ENCODE data around the gene HACL1. TPM values are rescaled to one million over a fixed set of nuclear protein-coding genes. Genes with fewer than 3 reads are reported as not detected.

HACL1 gene
- total RNA-seq, 1 donor from 2014 or later, result 28.4 TPM

- intact Hi-C loops (cut with micrococcal nuclease), result no loop called here
- Mint-ChIP-seq H3K27ac (no peak overlapping the region), H3K4me3 (no peak overlapping the region), H3K27me3 (no peaks in the 10 kb centered on the region), H3K36me3 (ENCODE audit: low read depth) (peaks cover 53% of the 10 kb centered on the region), H3K4me1 (peaks cover 8% of the 10 kb centered on the region), H3K9me3 (no peaks in the 10 kb centered on the region)
- POLR2A ChIA-PET, result interaction anchor here (0.5 kb wide), 1 partner anchor 180 kb away, joined by 5 read pairs; no protein-coding TSS in a partner anchor
- no peak for DNase-seq
- no peak for TF ChIP-seq CTCF (IDR thresholded peaks at IDR 0.05)
- ATAC-seq (ENCODE audit: low read depth), result no peak
- CTCF ChIA-PET, result no interaction called here
These were observed 22.3 kb downstream of the HACL1 start for GRCh38 chr3:15579051-15579450.

GRCh38 chr3:15578289-15578867, 23.0 kb downstream of the HACL1 start:
- Mint-ChIP-seq H3K27ac (no peak overlapping the region), H3K9me3 (no peaks in the 10 kb centered on the region), H3K4me1 (peaks cover 8% of the 10 kb centered on the region), H3K36me3 (ENCODE audit: low read depth) (peaks cover 58% of the 10 kb centered on the region), H3K27me3 (no peaks in the 10 kb centered on the region), H3K4me3 (no peak overlapping the region)
- DNase-seq (no peak), ATAC-seq (ENCODE audit: low read depth) (no peak)
- intact Hi-C loops (cut with micrococcal nuclease), result no loop called here
- TF ChIP-seq CTCF (IDR thresholded peaks at IDR 0.05), result no peak
- CTCF ChIA-PET, result no interaction called here
- POLR2A ChIA-PET, result interaction anchor here (0.5 kb wide), 1 partner anchor 179 kb away, joined by 5 read pairs; no protein-coding TSS in a partner anchor

GRCh38 chr3:15576475-15576874, 24.9 kb downstream of the HACL1 start:
- H3K27me3 Mint-ChIP-seq, result no peaks in the 10 kb centered on the region
- no peak for DNase-seq
- H3K4me1 Mint-ChIP-seq, result peaks cover 8% of the 10 kb centered on the region
- TF ChIP-seq CTCF (IDR thresholded peaks at IDR 0.05), result no peak
- H3K27ac Mint-ChIP-seq, result no peak overlapping the region
- ChIA-PET CTCF (no interaction called here), POLR2A (no interaction called here)
- no peaks in the 10 kb centered on the region for H3K9me3 Mint-ChIP-seq
- no peak overlapping the region for H3K4me3 Mint-ChIP-seq
- no peak for ATAC-seq (ENCODE audit: low read depth)
- intact Hi-C loops (cut with micrococcal nuclease), result no loop called here
- H3K36me3 Mint-ChIP-seq (ENCODE audit: low read depth), result peaks cover 56% of the 10 kb centered on the region

- ATAC-seq (ENCODE audit: low read depth), result no peak
- Mint-ChIP-seq H3K9me3 (no peaks in the 10 kb centered on the region), H3K27ac (no peak overlapping the region), H3K4me1 (peaks cover 8% of the 10 kb centered on the region), H3K36me3 (ENCODE audit: low read depth) (peaks cover 60% of the 10 kb centered on the region), H3K4me3 (no peak overlapping the region), H3K27me3 (no peaks in the 10 kb centered on the region)
- POLR2A ChIA-PET, result no interaction called here
- CTCF ChIA-PET, result no interaction called here
- intact Hi-C loops (cut with micrococcal nuclease), result no loop called here
- no peak for DNase-seq
- TF ChIP-seq CTCF (IDR thresholded peaks at IDR 0.05), result no peak
These were observed 25.9 kb downstream of the HACL1 start for GRCh38 chr3:15575446-15575845.

GRCh38 chr3:15572138-15572537, 29.2 kb downstream of the HACL1 start:
- ATAC-seq (ENCODE audit: low read depth) (no peak), DNase-seq (no peak)
- no peaks in the 10 kb centered on the region for H3K9me3 Mint-ChIP-seq
- ChIA-PET POLR2A (no interaction called here), CTCF (no interaction called here)
- peaks cover 65% of the 10 kb centered on the region for H3K36me3 Mint-ChIP-seq (ENCODE audit: low read depth)
- no peak overlapping the region for H3K27ac Mint-ChIP-seq
- no peak overlapping the region for H3K4me3 Mint-ChIP-seq
- no peak for TF ChIP-seq CTCF (IDR thresholded peaks at IDR 0.05)
- H3K27me3 Mint-ChIP-seq, result no peaks in the 10 kb centered on the region
- intact Hi-C loops (cut with micrococcal nuclease), result no loop called here
- peaks cover 7% of the 10 kb centered on the region for H3K4me1 Mint-ChIP-seq
